ENCODE measurements around the gene FAM222B. TPM values are rescaled to one million over a fixed set of nuclear protein-coding genes. Genes with fewer than 3 reads are reported as not detected.

FAM222B gene
- total RNA-seq, 3 donors from 2014 or later: 23.5 to 26.4 (median 24.9) TPM

DNA sequence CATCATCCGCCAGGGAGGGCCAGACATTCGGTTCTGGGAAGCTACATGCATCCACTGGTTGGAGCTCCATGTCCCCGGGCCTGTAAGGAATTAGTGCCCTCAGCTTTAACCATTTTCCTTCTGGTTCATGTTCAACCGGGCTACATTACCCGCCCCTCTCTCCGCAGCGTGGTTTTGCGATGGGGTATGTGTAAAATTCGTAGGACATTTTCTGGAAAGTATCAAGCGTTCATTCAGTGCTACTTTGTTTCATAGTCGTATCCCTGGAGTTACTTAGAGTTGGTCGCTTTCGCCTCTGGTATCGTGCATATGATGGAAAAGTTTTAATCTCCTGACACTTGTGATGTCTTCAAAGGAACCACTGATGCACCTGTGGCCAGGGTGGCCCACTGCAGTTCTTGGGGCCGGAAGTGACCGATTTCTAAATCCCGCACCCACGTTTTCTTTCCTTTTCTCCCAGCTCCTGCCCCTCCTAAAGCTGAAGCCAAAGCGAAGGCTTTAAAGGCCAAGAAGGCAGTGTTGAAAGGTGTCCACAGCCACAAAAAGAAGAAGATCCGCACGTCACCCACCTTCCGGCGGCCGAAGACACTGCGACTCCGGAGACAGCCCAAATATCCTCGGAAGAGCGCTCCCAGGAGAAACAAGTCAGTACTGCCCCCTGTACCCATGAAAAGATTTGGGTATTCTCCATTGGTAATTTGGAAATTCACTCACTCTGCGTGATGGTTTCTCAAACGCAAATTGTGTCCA, 122.2 kb downstream of the FAM222B start:
- H3K4me3 Mint-ChIP-seq: peak overlapping the region; percentile 100
- DNase-seq (peak; percentile 27), ATAC-seq (peak in 1 of 2 donors; percentile 11)
- H3K36me3 Mint-ChIP-seq (ENCODE audit: insufficient read depth): peaks cover 52% of the 10 kb centered on the region
- no peaks in the 10 kb centered on the region for H3K9me3 Mint-ChIP-seq
- H3K27me3 Mint-ChIP-seq (ENCODE audit: low read depth): peaks cover 9% of the 10 kb centered on the region
- peaks cover 45% of the 10 kb centered on the region for H3K4me1 Mint-ChIP-seq (ENCODE audit: low read depth)

DNA sequence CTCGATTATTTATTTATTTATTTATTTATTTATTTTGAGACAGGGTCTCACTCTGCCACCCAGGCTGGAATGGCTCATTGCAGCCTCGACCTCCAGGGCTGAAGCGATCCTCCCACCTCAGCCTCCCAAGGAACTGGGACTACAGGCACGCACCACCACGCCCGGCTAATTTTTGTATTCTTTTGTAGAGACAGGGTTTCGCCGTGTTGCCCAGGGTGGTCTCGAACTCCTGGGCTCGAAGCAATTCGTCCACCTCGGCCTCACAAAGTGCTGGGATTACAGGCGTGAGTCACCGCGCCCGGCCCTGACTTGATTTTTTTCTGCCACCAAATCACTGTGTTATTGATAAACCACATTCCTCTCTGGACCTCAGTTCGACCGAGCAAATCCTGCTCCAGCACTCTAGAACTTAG, 123.6 kb downstream of the FAM222B start:
- Mint-ChIP-seq H3K4me1 (ENCODE audit: low read depth) (peaks cover 32% of the 10 kb centered on the region), H3K36me3 (ENCODE audit: insufficient read depth) (peaks cover 39% of the 10 kb centered on the region), H3K9me3 (no peaks in the 10 kb centered on the region), H3K27me3 (ENCODE audit: low read depth) (peaks cover 14% of the 10 kb centered on the region), H3K4me3 (peak overlapping the region; percentile 100)
- no peak for DNase-seq
- ATAC-seq: no peak

DNA sequence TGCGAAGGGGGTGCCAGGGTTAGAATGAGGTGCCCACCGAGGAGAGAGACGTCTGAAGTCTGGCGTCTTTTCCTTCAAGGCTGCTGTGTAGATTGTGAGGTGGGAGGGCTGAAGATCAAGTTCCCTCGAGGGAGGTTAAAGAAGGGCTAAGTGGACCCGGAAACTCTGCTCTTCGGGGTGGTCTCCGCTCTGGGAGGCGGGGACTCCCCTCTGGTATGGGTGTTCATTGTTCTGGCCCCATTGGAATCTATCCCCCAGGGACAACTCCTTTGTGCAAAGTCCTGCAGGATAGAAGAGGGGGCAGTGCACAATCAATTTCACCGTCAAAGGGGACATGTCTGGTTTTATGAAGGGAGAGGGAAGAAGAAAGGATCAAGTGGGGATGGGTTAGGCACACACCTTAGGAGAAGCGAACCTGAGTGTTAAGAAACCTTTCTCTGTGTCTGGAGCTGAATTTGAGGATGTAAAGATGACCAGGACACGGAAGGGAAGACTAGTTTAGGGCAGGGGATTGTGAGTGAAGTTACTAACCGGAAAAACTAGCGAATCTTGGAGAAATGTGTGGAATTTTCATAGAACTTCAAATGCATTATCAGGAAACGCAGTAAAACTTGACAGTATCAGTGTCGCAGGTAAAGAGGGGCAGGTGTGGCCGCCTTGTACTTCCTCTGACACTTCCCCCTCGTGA, 124.1 kb downstream of the FAM222B start:
- peaks cover 35% of the 10 kb centered on the region for H3K36me3 Mint-ChIP-seq (ENCODE audit: insufficient read depth)
- no peak for ATAC-seq
- peaks cover 30% of the 10 kb centered on the region for H3K4me1 Mint-ChIP-seq (ENCODE audit: low read depth)
- no peak for DNase-seq
- H3K9me3 Mint-ChIP-seq: no peaks in the 10 kb centered on the region
- peaks cover 14% of the 10 kb centered on the region for H3K27me3 Mint-ChIP-seq (ENCODE audit: low read depth)
- peak overlapping the region; percentile 63 for H3K4me3 Mint-ChIP-seq

DNA sequence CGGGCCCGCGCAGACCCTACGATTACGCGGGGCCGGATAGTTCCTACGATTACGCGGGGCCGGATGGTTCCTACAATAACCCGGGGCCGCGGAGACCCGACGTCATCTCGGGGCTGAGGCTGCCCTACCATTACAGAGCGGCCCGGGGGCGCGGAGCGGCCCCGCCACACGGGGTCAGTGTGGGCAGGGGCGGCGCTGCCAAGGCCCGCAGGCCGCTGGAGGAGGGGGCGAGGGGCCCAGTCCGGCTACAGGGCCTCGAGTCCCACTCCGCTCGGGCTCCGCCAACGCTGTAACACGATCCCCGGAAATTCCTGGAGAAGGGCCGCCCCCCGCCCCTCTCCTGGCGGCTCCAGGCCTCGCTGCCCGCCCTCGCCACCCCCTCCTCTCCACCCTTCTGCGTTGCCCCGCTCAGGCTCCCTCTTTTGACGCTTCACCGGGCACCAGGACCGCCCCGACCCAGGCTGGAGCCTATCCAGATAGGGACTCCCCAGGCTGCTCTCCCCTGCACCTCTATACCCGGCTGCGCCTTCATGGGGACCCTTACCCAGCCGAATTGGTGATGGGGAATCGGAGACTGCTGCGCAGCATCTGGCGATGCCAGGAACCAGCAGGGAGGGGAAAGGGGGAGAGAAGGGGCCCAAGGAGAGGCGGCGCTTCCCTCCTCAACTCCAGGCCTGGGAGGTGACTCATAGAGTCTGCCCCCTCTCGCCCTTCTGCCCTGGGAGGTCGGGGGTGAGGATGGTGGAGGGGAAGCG, 124.8 kb downstream of the FAM222B start, which contains the start of gene RAB34:
RAB34 (minus strand) TSS at position 291 of the 755 bp plus-strand sequence. CDS start 602 bp downstream, outside the sequence.
- H3K9me3 Mint-ChIP-seq: no peaks in the 10 kb centered on the region
- DNase-seq (no peak), ATAC-seq (peak in 1 of 2 donors; percentile 20)
- peaks cover 29% of the 10 kb centered on the region for H3K36me3 Mint-ChIP-seq (ENCODE audit: insufficient read depth)
- H3K4me1 Mint-ChIP-seq (ENCODE audit: low read depth): peaks cover 25% of the 10 kb centered on the region
- peak within 1 kb of the TSS; percentile 63 for H3K4me3 Mint-ChIP-seq
- peaks cover 14% of the 10 kb centered on the region for H3K27me3 Mint-ChIP-seq (ENCODE audit: low read depth)

DNA sequence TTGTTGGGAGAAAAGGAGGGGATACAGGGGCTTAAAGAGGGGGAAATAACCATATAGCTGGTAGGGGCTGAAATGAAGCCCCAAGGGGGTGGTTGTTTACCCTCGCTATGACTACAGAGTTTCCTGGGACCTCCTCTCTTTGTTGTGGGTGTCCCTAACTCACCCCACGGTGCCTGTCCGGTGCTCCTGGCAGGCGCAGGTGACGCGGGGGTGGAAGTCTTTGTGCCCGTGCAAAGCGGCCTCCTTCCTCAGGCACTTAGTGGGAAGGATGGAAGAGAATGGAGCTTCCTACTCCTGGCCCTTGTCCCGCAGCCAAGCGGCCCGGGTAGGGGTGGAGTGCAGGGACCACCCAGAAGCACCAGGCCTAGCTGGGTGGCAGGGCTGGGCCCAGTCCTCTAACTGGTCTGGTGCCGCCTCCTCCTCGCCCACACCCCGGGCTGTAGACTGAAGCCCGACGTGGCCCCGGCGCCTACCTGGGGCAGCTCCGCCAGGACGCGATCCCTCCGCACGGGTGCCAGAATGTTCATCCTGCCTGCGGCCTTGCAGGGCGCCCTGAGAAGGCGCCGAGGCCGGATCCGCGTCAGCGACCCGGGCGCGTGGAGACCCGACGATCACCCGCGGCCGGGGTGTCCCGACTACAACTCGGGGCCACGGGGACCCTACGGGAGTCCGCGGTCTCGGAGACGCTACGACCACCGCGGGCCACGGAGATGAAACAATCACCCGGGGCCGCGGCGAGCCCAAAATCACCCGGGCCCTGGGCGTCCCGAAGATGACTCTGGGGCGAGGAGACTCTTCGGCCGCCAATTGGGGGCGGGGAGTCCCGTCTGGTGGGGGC, 125.6 kb downstream of the FAM222B start:
- H3K4me3 Mint-ChIP-seq: peak overlapping the region; percentile 56
- peaks cover 22% of the 10 kb centered on the region for H3K36me3 Mint-ChIP-seq (ENCODE audit: insufficient read depth)
- H3K9me3 Mint-ChIP-seq: no peaks in the 10 kb centered on the region
- ATAC-seq (no peak), DNase-seq (no peak)
- H3K4me1 Mint-ChIP-seq (ENCODE audit: low read depth): peaks cover 25% of the 10 kb centered on the region
- H3K27me3 Mint-ChIP-seq (ENCODE audit: low read depth): peaks cover 14% of the 10 kb centered on the region

DNA sequence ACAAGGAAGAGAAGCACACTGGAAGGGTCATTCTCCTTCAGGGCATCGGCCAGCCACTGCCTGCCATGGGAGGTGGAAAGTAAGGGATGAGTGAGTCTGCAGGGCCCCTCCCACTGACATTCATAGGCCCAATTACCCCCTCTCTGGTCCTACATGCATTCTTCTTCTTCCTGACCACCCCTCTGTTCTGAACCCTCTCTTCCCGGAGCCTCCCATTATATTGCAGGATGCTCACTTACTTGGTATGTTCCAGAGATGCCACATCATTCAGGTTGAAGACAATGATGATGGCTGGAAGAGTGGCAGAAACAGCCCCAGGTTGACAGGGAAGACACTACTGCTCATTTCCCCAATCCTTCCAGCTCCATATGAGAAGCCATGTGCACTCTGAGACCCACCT, 127.4 kb downstream of the FAM222B start:
- no peak overlapping the region for H3K4me3 Mint-ChIP-seq
- no peaks in the 10 kb centered on the region for H3K9me3 Mint-ChIP-seq
- peaks cover 14% of the 10 kb centered on the region for H3K27me3 Mint-ChIP-seq (ENCODE audit: low read depth)
- DNase-seq (no peak), ATAC-seq (no peak)
- peaks cover 29% of the 10 kb centered on the region for H3K4me1 Mint-ChIP-seq (ENCODE audit: low read depth)
- H3K36me3 Mint-ChIP-seq (ENCODE audit: insufficient read depth): peaks cover 5% of the 10 kb centered on the region

DNA sequence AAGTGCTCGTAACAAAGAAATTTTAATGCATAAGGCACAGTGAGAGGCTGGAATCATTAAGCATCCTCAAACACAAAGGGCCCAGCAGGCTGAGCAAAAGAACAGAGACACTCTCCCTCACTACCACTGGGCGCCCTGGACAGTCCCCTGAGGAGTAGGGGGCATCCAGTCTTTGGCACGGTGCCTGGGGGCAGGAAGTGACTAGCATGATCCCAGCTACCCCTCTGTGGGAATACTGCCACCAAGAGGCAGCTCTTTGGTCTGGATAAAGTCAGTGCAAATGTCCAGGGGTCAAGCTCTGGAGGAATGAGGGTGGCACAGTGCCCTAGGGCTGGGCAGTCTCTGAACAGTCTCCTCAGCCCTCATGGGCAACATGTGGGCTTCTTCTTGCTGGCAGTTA, 128.3 kb downstream of the FAM222B start:
- no peak overlapping the region for H3K4me3 Mint-ChIP-seq
- H3K9me3 Mint-ChIP-seq: no peaks in the 10 kb centered on the region
- peaks cover 26% of the 10 kb centered on the region for H3K4me1 Mint-ChIP-seq (ENCODE audit: low read depth)
- DNase-seq (no peak), ATAC-seq (no peak)
- peaks cover 14% of the 10 kb centered on the region for H3K27me3 Mint-ChIP-seq (ENCODE audit: low read depth)
- H3K36me3 Mint-ChIP-seq (ENCODE audit: insufficient read depth): no peaks in the 10 kb centered on the region

DNA sequence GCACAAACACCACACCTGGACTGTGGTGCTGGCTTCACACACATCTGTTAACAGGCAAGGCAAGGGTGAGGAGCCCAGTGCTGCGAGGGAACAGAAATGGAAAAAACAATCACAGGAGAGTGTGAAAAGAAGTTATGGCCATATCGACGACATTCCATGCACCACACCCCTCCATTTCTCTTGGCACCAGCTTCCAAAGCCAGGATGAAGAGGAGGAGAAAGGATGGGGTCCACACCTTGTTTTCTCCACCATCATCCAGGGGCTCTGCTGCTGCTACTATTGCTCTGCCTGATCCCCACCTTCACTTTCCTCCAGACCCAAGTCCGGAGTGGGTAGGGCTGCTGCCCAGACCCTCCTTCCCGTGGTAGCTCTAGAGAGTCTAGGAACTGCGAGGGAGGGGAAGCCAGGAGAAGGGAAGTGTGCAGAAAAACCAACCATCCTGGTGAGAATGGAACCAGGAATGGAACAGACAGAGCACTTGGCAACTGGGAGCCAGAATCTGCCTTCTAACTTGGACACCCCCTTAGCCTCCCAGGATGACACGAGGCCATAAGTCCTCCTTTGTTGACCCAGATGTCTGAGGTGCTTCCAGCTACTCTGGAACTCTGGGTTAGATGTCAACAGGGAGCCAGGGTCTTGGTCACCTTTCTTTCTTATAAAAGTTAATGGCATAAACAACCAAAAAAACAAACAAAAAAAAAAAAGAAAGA, 129.7 kb downstream of the FAM222B start:
- Mint-ChIP-seq H3K4me3 (peak overlapping the region; percentile 80), H3K4me1 (ENCODE audit: low read depth) (peaks cover 18% of the 10 kb centered on the region), H3K36me3 (ENCODE audit: insufficient read depth) (no peaks in the 10 kb centered on the region), H3K27me3 (ENCODE audit: low read depth) (peaks cover 11% of the 10 kb centered on the region), H3K9me3 (no peaks in the 10 kb centered on the region)
- no peak for ATAC-seq
- DNase-seq: no peak

DNA sequence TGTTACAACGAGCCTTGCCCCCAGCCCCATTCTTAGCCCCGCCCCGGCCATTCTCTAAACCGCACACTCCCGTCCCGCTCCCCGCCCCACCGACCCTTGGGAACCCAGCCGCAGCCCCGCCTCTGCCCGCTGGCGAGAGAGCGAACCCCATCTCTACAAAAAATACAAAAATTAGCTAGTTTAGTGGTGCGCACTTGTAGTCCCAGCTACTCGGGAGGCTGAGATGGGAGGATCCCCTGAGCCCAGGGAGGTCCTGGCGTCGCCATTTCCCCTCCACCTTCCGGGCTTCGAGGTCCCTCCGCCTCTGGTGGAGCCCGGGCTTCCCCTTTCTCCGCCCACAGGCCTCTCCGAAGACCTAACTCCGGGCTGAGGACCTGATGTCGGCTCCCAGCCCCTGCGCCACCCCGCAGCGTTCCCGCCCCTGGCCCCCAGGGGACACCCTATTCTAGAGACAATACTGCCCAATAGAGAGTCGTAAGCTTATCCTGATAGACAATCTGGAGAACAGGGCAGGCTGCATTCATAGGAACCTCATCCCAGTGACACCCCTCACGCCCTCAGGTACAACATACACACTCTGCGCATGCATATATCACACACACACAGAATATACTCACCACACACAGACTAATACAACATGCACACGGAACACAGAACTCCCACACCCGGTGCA, 130.4 kb downstream of the FAM222B start:
- H3K36me3 Mint-ChIP-seq (ENCODE audit: insufficient read depth): no peaks in the 10 kb centered on the region
- peak overlapping the region; percentile 80 for H3K4me3 Mint-ChIP-seq
- DNase-seq (peak; percentile 51), ATAC-seq (peak; percentile 36 to 42)
- peaks cover 11% of the 10 kb centered on the region for H3K27me3 Mint-ChIP-seq (ENCODE audit: low read depth)
- peaks cover 18% of the 10 kb centered on the region for H3K4me1 Mint-ChIP-seq (ENCODE audit: low read depth)
- no peaks in the 10 kb centered on the region for H3K9me3 Mint-ChIP-seq

DNA sequence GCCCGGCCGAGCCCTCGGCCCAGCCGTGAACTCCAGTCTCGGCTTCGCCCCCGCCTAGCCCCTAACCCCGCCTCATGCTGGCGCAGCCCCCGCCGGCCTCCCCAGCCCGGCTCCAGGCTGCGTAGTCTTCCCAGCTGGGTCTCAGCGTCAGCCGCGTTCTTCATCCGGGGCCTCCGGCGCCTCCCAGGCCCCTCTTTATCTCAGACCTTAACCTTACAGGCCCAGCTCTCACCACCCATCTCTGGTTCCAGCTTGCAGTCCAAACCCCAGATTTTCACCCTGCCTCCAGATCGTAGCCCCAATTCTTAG, 130.9 kb downstream of the FAM222B start, which contains the start of gene PROCA1:
PROCA1 (minus strand) TSS at position 166 of the 309 bp plus-strand sequence. CDS start 228 bp downstream, outside the sequence.
- Mint-ChIP-seq H3K27me3 (ENCODE audit: low read depth) (peaks cover 11% of the 10 kb centered on the region), H3K4me1 (ENCODE audit: low read depth) (peaks cover 18% of the 10 kb centered on the region), H3K36me3 (ENCODE audit: insufficient read depth) (no peaks in the 10 kb centered on the region), H3K9me3 (no peaks in the 10 kb centered on the region), H3K4me3 (peak within 1 kb of the TSS; percentile 80)
- DNase-seq (no peak), ATAC-seq (peak; percentile 34 to 42)

DNA sequence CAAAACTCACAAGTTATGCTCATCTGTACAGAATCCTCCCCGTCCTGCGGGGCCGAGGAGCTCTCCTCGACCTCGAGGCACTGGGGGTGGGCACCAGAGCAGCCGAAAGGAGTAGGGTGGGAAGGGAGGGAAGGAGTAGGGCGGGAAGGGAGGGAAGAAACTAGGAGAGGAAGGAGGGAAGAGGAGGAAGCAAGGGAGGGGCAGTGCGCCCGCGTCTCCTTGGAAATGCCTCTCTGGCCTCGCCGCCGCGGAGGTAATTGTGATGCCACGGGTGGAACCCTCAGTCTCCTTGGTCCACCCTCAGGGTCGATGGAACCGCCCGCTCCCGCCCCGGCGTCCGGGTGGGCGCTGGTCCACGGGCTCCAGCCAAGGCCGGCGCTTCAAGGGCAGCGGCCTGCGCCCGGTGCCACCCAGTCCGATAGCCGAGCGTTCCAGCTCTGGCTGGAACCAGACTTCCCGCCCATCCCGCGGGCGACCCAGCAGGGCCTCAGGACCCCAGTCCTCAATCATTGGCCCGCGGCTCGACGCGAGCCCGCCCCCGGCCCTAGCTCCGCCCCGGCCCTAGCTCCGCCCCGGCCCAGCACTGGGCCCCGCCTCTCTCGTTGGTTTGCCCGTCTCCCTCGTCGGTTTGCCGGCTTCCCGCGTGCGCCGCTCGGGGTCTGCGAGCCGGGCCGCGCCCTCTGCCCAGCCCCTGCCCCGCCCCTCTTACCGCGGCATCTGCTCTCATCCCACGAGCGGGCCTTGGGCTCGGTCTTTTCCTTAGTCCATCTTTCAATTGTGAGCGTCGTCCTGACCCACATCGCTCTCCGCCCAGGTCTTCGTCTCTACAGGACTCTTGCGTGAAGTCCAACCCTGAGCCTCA, 131.5 kb downstream of the FAM222B start:
- peak; percentile 85 for DNase-seq
- ATAC-seq: peak; percentile 89 to 93
- peaks cover 18% of the 10 kb centered on the region for H3K4me1 Mint-ChIP-seq (ENCODE audit: low read depth)
- H3K9me3 Mint-ChIP-seq: no peaks in the 10 kb centered on the region
- no peaks in the 10 kb centered on the region for H3K36me3 Mint-ChIP-seq (ENCODE audit: insufficient read depth)
- H3K4me3 Mint-ChIP-seq: peak overlapping the region; percentile 80
- H3K27me3 Mint-ChIP-seq (ENCODE audit: low read depth): peaks cover 7% of the 10 kb centered on the region

DNA sequence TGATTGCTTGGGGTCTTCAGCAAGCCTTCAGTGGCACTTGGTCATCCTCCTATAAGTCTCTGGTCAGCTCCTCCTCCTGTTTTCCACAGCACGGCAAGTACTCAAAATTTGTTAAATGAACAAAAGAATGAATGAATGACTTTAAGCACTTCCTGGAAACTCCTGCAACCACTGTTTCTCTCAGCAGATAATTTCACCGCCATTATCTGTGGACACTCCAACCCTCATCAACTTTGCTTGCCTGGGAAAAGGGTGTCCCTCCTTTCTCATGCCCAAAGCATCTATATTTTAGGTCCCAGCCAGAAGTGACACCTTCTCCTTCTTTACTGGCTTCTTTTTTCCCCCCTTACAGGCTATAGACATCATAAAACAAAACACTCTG, 135.3 kb downstream of the FAM222B start:
- ATAC-seq: no peak
- no peak for DNase-seq
- Mint-ChIP-seq H3K9me3 (no peaks in the 10 kb centered on the region), H3K4me1 (ENCODE audit: low read depth) (peaks cover 14% of the 10 kb centered on the region), H3K4me3 (no peak overlapping the region), H3K36me3 (ENCODE audit: insufficient read depth) (peaks cover 9% of the 10 kb centered on the region), H3K27me3 (ENCODE audit: low read depth) (no peaks in the 10 kb centered on the region)
